Activated CD8-positive, alpha-beta T cell treated with anti-CD3 and anti-CD28 coated beads for 36 hours (primary cell): ENCODE data around the gene ADAM19. TPM values are rescaled to one million over a fixed set of nuclear protein-coding genes. Genes with fewer than 3 reads are reported as not detected.

Experiments used
- ATAC-seq: fragments of 200-7000 bp; cut with Tn5 transposase; one replicate; pipeline ENCODE4 v1.10.0; 2021; ENCODE audit warnings: mild to moderate bottlenecking, moderate library complexity
- CTCF ChIA-PET: fragments of 350-600 bp; sonication (Branson Sonifier 250); formaldehyde crosslinking; loops from one replicate; lab custom pipeline; 2021; ENCODE audit warnings: antibody characterized with exemption; lab: Charles Lee
- POLR2A ChIA-PET: fragments of 350-600 bp; sonication (Branson Sonifier 250); formaldehyde crosslinking; loops from one replicate; lab custom pipeline; 2021; ENCODE audit warnings: antibody characterized with exemption; lab: Charles Lee
- DNase-seq: peaks from one replicate; pipeline ENCODE4 v3.0.0-alpha.2; 2020
- H3K27ac Mint-ChIP-seq: one replicate; pipeline ENCODE4 v1.8.0; 2021; ENCODE audit warnings: mild to moderate bottlenecking, mixed read lengths
- H3K27me3 Mint-ChIP-seq: one replicate; pipeline ENCODE4 v1.8.0; 2021; ENCODE audit warnings: mixed read lengths
- H3K36me3 Mint-ChIP-seq: one replicate; pipeline ENCODE4 v1.8.0; 2021; ENCODE audit warnings: low read depth, mixed read lengths
- H3K4me1 Mint-ChIP-seq: one replicate; pipeline ENCODE4 v1.8.0; 2021; ENCODE audit warnings: low read depth, mixed read lengths
- H3K4me3 Mint-ChIP-seq: one replicate; pipeline ENCODE4 v1.8.0; 2021; ENCODE audit warnings: mild to moderate bottlenecking, moderate library complexity, mixed read lengths
- H3K9me3 Mint-ChIP-seq: one replicate; pipeline ENCODE4 v1.8.0; 2021; ENCODE audit warnings: mixed read lengths
- CTCF ChIP-seq: fragments of 200-600 bp; IDR thresholded peaks from one replicate; pipeline ENCODE4 v1.8.0; 2022; ENCODE audit warnings: antibody characterized with exemption, mild to moderate bottlenecking
- intact Hi-C: fragments of 100-400 bp; cut with micrococcal nuclease; formaldehyde crosslinking; loops from one replicate; pipeline ENCODE4 v1.10.0; 2022
- total RNA-seq, 2 experiments: library from RNA; stranded (reverse); gene quantifications; one replicate each; pipeline ENCODE4 v1.2.3, GENCODE V29; 2021

The ADAM19 gene
- total RNA-seq, 2 experiments from 2014 or later = 12.3 to 12.9 TPM

GRCh38 chr5:157481265-157481664, 94.3 kb downstream of the ADAM19 start:
- Mint-ChIP-seq H3K27ac (no peak overlapping the region), H3K27me3 (no peaks in the 10 kb centered on the region), H3K9me3 (no peaks in the 10 kb centered on the region), H3K4me1 (no peaks in the 10 kb centered on the region), H3K4me3 (no peak overlapping the region), H3K36me3 (peaks cover 5% of the 10 kb centered on the region)
- no peak for DNase-seq
- intact Hi-C loops = no loop called here
- CTCF ChIA-PET = interaction anchor here (0.9 to 1.7 kb wide), 5 partner anchors 9 to 262 kb away, joined by 3 to 6 read pairs (median 4); partner anchors contain the start of gene LSM11
- TF ChIP-seq CTCF = no peak
- no peak for ATAC-seq
- POLR2A ChIA-PET = no interaction called here

GRCh38 chr5:157479612-157480510, 95.7 kb downstream of the ADAM19 start:
- peaks cover 5% of the 10 kb centered on the region for H3K36me3 Mint-ChIP-seq
- no peak for DNase-seq
- intact Hi-C loops = loop anchor here (10.0 kb wide), 1 partner anchor 155 kb away; no protein-coding TSS in a partner anchor
- ChIA-PET CTCF (interaction anchor here (0.8 to 1.5 kb wide), 7 partner anchors 10 to 264 kb away, joined by 3 to 6 read pairs (median 4); partner anchors contain the start of gene LSM11), POLR2A (no interaction called here)
- no peak for TF ChIP-seq CTCF
- H3K9me3 Mint-ChIP-seq = no peaks in the 10 kb centered on the region
- no peak overlapping the region for H3K4me3 Mint-ChIP-seq
- ATAC-seq = no peak
- H3K27ac Mint-ChIP-seq = no peak overlapping the region
- H3K4me1 Mint-ChIP-seq = no peaks in the 10 kb centered on the region
- no peaks in the 10 kb centered on the region for H3K27me3 Mint-ChIP-seq

GRCh38 chr5:157479166-157479565, 96.4 kb downstream of the ADAM19 start:
- Mint-ChIP-seq H3K27me3 (no peaks in the 10 kb centered on the region), H3K4me3 (no peak overlapping the region), H3K4me1 (no peaks in the 10 kb centered on the region), H3K9me3 (no peaks in the 10 kb centered on the region), H3K27ac (no peak overlapping the region), H3K36me3 (peaks cover 5% of the 10 kb centered on the region)
- no peak for DNase-seq
- no peak for ATAC-seq
- CTCF ChIA-PET = interaction anchor here (0.6 to 1.4 kb wide), 5 partner anchors 9 to 114 kb away, joined by 3 to 6 read pairs (median 3); no protein-coding TSS in a partner anchor
- no peak for TF ChIP-seq CTCF
- intact Hi-C loops = loop anchor here (10.0 kb wide), 1 partner anchor 154 kb away; no protein-coding TSS in a partner anchor
- POLR2A ChIA-PET = no interaction called here

- DNase-seq = no peak
- Mint-ChIP-seq H3K27me3 (no peaks in the 10 kb centered on the region), H3K36me3 (peaks cover 5% of the 10 kb centered on the region), H3K4me1 (no peaks in the 10 kb centered on the region), H3K27ac (no peak overlapping the region), H3K9me3 (no peaks in the 10 kb centered on the region), H3K4me3 (no peak overlapping the region)
- POLR2A ChIA-PET = interaction anchor here (0.8 kb wide), 1 partner anchor 154 kb away, joined by 3 read pairs; no protein-coding TSS in a partner anchor
- TF ChIP-seq CTCF = no peak
- intact Hi-C loops = loop anchor here (10.0 kb wide), 1 partner anchor 154 kb away; no protein-coding TSS in a partner anchor
- no peak for ATAC-seq
- CTCF ChIA-PET = interaction anchor here (0.6 to 1.4 kb wide), 3 partner anchors 9 to 114 kb away, joined by 3 to 6 read pairs (median 3); no protein-coding TSS in a partner anchor
These were observed 96.8 kb downstream of the ADAM19 start for GRCh38 chr5:157478726-157479125.
